Stimulated activated CD4-positive, alpha-beta T cell treated with anti-CD3 and anti-CD28 coated beads, Interleukin-1b, Interleukin-23, amount 100 ng/mL, for 1 hour (primary cell): Measurements from ENCODE around the gene POU4F2.
"Not testable (repeated sequence)": the region's sequence is repeated elsewhere in the genome, so short reads cannot be mapped to it uniquely, and the experiment has no call there.

ENCODE experiments used
- DNase-seq, 2 donors: peaks; one replicate each; pipeline ENCODE4 v3.0.0-alpha.2; 2020; ENCODE audit warnings: low read depth in 2 of 2

POU4F2 gene

GRCh38 chr4:146654687-146655520 is 16.2 kb downstream of the POU4F2 start:
- DNase-seq, result no peak

- no peak for DNase-seq
Measured at GRCh38 chr4:146655521-146655856, 16.8 kb downstream of the POU4F2 start.

GRCh38 chr4:146661367-146661766 is 22.7 kb downstream of the POU4F2 start:
- DNase-seq, result no peak

GRCh38 chr4:146663968-146664311 is 25.2 kb downstream of the POU4F2 start:
- DNase-seq, result not testable (repeated sequence)

- DNase-seq, result no peak
Measured at GRCh38 chr4:146674829-146675570, 36.3 kb downstream of the POU4F2 start.
